ENCODE results near the gene NUP62CL.
"Not testable (repeated sequence)": the region's sequence is repeated elsewhere in the genome, so short reads cannot be mapped to it uniquely, and the experiment has no call there.

DNA sequence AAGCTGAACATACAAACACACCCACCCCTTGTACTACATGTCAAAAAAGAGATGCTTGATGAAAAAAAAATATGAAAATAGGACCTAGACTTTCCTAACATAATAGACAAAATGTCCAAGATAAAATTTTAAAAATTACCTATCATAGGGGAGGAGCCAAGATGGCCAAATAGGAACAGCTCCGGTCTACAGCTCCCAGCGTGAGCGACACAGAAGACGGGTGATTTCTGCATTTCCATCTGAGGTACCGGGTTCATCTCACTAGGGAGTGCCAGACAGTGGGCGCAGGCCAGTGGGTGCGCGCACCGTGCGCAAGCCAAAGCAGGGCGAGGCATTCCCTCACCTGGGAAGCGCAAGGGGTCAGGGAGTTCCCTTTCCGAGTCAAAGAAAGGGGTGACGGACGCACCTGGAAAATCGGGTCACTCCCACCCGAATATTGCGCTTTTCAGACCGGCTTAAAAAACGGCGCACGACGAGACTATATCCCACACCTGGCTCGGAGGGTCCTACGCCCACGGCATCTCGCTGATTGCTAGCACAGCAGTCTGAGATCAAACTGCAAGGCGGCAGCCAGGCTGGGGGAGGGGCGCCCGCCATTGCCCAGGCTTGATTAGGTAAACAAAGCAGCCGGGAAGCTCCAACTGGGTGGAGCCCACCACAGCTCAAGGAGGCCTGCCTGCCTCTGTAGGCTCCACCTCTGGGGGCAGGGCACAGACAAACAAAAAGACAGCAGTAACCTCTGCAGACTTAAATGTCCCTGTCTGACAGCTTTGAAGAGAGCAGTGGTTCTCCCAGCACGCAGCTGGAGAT, 50.4 kb downstream of the NUP62CL start:
- TF ChIP-seq SIN3A (IDR thresholded peaks at IDR 0.05; ENCODE audit: borderline replicate concordance, low read depth, low read length); GFI1 (CRISPR knock-in tag; IDR thresholded peaks at IDR 0.05; ENCODE audit: borderline replicate concordance); RFXANK (CRISPR knock-in tag; IDR thresholded peaks at IDR 0.05); POLR2AphosphoS5 (IDR thresholded peaks at IDR 0.05; ENCODE audit: low read depth, low read length); IKZF4 (CRISPR knock-in tag; IDR thresholded peaks at IDR 0.05; ENCODE audit: borderline replicate concordance, low read depth, not compliant biosample characterization); ATF1 (CRISPR knock-in tag; IDR thresholded peaks at IDR 0.05); CC2D1A (CRISPR knock-in tag; IDR thresholded peaks at IDR 0.05); YY1 (IDR thresholded peaks at IDR 0.05; ENCODE audit: insufficient read depth, insufficient replicate concordance, low read depth, low read length); CCAR2 (optimal IDR thresholded peaks at IDR 0.05; ENCODE audit: low read depth, low read length); ZBTB21 (CRISPR knock-in tag; IDR thresholded peaks at IDR 0.05); ZNF777 (CRISPR knock-in tag; IDR thresholded peaks at IDR 0.05); TCF12 (IDR thresholded peaks at IDR 0.05); TCF12 (CRISPR knock-in tag; IDR thresholded peaks at IDR 0.05); ZNF484 (CRISPR knock-in tag; IDR thresholded peaks at IDR 0.05; ENCODE audit: borderline replicate concordance, low read depth): not testable (repeated sequence)
- TF ChIP-seq, protein P1, sequence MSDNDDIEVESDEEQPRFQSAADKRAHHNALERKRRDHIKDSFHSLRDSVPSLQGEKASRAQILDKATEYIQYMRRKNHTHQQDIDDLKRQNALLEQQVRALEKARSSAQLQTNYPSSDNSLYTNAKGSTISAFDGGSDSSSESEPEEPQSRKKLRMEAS (IDR thresholded peaks at IDR 0.05), result not testable (repeated sequence)

Data from HepG2 (cell line).